ENCODE results near the gene CFAP65.

The CFAP65 gene

DNA sequence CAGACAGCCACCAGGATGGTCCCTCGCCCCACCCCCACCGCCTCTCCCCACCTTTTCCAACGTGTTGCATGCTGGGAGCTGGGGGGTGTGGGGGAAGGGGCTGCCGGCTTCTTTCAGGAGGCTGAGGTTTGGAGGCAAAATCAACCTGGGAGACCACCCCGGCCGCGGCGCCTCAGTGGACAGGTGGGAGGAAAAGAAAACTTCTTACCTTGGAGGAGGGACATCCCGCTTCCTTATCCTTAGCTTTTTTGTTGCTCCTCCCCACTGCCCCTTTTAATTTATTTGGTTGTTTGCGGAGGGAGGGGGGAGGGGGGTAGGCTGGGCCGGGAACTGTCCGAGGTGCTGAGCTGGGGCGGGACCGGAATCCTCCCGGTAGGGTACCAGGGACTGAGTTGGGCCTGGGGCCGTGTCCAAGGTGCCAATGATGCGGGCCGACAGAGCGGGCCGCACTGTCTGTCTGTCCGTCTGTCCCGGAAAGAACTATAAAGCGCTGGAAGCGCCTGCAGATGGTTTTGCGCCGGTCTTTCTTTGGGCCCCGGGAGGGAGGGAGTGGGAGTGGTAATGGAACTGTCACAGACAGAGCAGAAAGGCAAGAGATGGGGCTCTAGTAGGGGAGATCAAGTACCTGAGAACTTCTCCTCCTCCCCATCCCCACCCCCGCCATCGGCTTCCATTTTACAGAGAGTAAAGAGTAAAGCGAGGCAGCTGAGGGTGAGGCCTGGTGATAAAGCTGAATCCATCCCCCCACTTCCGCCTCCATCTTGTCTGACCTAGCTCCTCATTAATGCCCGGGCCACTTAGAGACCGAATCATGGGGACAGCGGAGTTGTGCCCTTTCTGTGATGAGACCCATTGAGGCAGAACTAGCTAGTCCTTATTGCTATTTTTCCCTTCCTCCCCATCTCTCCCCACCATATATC is 79.4 kb downstream of the CFAP65 start:
- no peak for DNase-seq

DNA sequence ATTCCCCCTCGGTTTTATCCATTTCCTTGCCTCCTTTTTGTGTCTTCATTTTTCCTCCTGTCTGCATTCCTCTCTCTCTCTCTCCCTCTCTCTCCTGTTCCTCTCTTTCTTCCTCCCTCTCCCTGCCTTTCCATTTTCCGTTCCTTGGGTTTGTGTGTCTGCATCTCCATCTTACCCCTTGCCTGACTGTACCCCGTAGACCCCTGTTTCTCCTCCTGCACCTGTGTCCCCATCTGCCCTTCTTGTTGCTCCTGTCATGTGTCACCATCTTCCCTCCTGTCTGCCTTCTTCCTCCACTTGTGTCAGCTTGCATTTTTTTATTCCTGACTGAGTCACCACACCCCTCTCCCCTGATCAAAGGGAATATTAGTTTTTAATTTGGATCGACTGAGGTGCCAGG is 80.1 kb downstream of the CFAP65 start:
- DNase-seq, result no peak

DNA sequence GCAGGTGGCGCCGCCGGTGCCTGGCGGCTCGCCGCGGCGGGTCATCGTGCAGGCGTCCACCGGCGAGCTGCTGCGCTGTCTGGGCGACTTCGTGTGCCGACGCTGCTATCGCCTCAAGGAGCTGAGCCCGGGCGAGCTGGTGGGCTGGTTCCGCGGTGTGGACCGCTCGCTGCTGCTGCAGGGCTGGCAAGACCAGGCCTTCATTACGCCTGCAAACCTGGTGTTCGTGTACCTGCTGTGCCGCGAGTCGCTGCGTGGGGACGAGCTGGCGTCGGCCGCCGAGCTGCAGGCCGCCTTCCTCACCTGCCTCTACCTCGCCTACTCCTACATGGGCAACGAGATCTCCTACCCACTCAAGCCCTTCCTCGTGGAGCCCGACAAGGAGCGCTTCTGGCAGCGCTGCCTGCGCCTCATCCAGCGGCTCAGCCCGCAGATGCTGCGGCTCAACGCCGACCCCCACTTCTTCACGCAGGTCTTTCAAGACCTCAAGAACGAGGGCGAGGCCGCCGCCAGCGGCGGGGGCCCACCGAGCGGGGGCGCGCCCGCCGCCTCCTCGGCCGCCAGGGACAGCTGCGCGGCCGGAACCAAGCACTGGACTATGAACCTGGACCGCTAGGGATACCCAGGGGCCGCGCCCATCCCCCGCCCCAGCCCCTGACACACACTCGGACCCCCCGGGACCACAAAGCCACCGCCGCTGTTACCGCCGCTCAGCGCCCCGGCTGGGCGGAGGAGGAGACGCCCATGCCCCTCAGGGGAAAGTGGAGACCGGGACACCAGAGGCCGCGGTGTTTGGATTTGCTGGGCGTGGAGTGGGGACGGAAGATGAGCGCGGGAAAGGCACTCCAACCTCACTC is 80.8 kb downstream of the CFAP65 start:
- DNase-seq, result no peak

DNA sequence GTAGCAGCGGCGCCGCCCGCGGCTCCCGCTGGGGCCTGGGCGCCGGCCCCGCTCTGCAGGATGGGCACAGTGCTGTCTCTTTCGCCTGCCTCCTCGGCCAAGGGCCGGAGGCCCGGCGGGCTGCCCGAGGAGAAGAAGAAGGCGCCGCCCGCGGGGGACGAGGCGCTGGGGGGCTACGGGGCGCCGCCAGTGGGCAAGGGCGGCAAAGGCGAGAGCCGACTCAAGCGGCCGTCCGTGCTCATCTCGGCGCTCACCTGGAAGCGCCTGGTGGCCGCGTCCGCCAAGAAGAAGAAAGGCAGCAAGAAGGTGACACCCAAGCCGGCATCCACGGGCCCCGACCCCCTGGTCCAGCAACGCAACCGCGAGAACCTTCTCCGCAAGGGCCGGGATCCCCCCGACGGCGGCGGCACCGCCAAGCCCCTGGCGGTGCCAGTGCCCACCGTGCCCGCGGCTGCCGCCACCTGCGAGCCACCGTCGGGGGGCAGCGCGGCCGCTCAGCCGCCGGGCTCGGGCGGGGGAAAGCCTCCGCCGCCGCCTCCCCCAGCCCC is 81.5 kb downstream of the CFAP65 start:
- DNase-seq, result no peak

DNA sequence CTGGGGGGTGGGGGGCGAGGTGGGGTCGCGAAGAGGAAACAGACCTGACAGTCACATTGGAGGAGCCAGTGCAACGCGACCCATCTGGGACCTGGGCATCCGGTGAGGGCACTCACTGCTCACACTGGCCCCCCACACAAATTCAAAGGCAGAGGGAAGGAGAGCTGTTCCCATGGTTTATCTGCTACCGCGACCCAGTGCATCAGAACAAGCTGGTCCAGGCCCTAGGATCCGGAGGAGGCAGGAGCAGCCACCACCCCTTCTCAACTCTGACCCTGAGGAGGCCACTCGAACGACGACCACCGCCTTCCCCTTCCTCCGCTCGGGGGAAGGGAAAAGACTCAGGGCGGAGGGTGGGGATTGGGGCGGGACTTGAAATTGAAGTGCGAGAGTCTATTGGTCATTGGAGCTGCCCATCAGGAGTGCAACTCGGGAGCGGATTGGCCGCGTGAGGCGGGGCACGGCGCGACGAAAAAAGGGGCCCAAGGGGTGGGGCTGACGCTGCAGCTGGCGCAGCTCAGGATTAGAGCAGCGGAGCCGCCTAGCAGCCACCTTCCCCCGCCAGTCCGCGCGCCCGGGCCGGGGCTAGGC is 82.1 kb downstream of the CFAP65 start, which contains the start of gene CDK5R2:
CDK5R2 (plus strand) TSS at position 526 of the 591 bp plus-strand sequence. CDS start 155 bp downstream, outside the sequence.
- peak; percentile 77 for DNase-seq

DNA sequence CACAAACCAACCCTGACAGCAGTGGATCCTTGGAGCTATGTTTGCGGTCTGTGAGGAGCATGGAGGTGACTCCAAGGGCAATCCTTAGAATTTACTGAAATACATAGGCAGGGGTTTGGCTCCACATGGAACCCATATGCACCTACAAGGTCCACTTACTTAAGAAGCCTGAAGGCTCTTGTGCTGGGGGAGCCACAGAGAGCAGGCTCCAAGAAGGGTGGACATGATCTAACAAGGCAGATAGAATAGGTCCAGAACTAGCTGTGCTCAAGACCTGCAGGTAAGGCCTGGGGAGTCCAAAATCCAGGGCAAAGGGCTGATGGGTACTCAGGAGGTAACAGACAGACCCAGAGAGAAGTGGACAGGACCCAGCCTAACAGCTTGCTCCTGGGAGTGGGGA is 83.0 kb downstream of the CFAP65 start:
- DNase-seq, result no peak

DNA sequence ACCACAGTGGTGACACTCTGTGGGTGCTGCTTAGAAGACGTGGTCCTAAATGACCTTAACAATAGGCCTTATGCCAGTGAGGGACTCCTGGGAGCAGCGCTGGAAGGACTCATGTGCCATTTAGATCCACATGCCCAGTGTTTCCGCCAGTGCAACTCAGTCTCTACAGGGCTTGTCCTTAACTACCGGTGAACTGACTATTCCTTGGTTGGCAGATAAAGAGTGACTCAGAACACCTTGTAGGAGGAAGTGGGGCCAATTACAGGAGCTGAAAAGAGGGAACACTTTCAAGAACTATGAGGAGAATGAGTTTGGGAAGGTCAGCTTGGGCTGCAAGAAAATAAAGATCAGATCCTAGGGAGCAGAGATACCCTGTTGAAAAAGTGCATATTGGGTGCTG is 83.6 kb downstream of the CFAP65 start:
- no peak for DNase-seq

DNA sequence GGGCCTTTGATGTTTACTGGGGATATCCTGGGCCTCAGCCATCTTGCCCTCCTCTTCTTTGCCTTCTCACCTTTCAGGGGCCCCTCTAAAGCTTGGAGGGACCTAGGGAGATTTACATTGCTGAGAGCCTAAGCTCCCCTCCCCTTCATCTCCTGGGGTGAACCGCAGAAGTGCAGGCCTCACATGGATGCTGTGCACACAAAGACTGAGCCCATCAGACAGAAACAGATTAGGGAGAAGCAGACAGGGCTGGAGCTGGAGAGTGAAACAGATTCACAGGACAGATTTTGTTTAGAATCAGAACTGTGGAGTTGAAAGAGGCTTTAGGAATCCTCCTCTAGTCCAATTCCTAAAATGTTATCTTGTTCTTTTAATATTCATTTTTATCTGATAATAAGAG is 85.3 kb downstream of the CFAP65 start:
- no peak for DNase-seq

DNA sequence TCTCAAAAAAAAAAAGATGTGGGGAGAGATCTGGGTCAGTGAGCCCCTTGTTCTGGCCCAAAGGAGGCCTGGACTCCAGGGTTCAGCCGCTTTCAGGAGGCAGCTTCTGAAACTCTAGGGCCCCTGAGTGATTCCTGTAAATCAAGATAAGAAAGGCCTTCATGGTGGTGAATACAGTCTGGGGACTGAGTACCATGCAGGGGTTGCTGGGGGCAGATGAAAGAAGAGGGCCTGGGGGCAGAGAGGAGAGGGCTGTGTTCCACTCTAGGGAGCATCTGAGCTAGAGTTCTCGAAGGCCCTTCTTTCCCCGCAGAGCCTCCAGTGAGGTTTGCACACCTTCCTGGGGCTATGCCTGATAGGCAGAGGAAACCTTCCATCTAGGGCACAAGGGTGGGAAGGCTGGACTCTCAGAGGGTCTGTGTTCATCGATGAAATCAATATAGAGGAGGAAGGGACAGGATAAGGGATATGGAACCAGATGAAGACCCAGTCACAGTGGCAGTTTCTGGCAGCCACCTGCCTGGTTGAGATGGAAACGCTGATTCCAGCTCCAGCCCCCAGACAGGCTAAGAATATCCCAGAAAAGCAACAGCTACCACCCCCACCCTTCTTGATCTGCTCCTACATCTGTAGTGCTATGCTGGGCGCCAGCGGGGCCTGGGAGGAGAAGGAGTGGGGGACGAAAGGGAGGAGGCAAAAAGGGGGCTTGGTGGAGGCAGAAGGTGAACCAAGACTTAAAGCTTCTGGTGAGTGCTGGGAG is 86.6 kb downstream of the CFAP65 start:
- no peak for DNase-seq

DNA sequence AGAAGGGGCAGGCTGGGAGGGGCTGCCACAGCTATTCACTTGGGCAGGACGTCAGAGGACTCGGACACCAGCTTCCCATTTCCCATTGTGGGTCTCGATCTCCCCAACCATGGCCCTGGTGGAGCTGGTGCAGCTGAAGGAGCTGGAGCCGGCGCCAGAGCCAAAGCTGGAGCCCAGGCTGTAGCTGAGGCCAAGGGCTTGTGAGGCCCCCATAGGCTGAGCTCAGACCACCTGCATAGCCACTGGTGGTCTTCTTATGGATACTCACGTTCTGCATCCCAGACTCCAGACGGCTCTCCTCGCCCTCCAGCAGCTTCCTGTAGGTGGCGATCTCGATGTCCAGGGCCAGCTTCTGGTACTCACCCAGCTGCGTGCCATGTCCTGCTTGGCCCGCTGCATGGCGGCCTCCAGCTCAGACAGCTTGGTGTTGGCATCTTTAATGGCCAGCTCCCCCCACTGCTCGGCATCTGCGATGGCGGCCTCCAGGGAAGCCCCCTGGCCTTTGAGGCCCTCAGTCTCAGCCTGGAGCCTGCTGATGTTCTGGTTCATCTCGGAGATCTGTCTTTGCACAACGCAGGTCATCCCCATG is 87.9 kb downstream of the CFAP65 start:
- DNase-seq, result no peak
